HFF-Myc (cell line): ENCODE results near the gene ERAS.

Experiments used
- DNase-seq: peaks from one replicate; pipeline ENCODE4 v3.0.0-alpha.2; 2011; ENCODE audit warnings: low read depth; ENCODE audit errors: extremely low read depth
- H3K4me3 ChIP-seq: replicated peaks from 2 replicates; pipeline ENCODE4 v1.5.1; 2011; ENCODE audit warnings: low read depth, mild to moderate bottlenecking, control low read depth, low read length
- CTCF ChIP-seq: IDR thresholded peaks from 2 replicates; pipeline ENCODE4 v1.5.1; 2012; ENCODE audit warnings: mild to moderate bottlenecking, low read depth, low read length, control low read depth; ENCODE audit errors: missing control alignments

Gene ERAS

DNA sequence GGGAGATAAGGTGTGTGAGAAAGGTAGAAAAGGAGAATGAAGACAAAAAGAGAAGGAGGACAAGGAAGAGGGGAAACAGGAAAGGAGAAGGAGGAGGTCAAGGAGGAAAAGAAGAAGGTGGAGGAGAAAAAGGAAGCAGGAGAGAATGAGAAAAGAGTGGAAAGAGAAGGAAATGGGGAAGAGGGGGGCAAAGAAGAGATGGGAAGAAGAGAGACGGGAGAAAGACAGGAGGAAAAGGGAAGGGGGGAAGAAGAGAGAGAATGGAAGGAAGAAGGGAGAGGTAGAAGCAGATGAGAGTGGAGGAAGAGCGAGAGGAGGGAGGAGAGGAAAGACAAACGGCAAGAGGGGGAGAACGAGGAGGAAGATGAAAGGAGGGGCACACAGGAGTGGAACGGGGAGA lies 35.8 kb upstream of the ERAS start:
- no peak for TF ChIP-seq CTCF
- no peak overlapping the region for H3K4me3 ChIP-seq
- DNase-seq: no peak

- no peak for TF ChIP-seq CTCF
- no peak for DNase-seq
- H3K4me3 ChIP-seq: no peak overlapping the region
Observed at GRCh38 chrX:48791063-48791820, 35.1 kb upstream of the ERAS start.

GRCh38 chrX:48792219-48792618 lies 34.1 kb upstream of the ERAS start:
- no peak overlapping the region for H3K4me3 ChIP-seq
- no peak for TF ChIP-seq CTCF
- DNase-seq: no peak

GRCh38 chrX:48793935-48794334 lies 32.4 kb upstream of the ERAS start:
- no peak for TF ChIP-seq CTCF
- DNase-seq: no peak
- no peak overlapping the region for H3K4me3 ChIP-seq

DNA sequence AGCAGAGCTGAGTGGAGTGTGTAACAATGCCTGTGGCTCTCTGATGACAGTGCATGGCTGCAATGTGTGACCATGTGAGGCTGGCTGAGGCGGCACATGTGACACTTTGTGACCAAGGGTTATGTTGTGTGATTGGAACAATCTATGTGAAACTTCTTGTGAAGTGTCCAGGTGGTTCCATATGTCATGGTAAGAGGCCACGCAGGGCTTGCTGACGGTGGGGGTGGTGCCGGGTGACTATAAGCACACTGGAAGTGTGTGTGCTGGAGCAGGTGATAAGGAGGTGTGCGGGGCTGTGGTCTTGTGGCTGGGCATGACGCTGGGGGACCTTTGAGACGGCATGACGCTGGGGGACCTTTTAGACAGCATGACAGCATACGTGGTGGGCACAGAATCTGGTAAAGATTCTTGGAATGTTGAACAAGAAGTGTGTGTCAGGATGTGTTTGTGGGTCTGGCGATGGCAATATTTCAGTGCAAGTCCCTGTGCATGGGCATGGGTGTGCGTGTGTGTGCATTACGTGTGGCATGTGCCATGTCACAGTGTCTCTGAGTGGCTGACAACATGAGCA lies 31.9 kb upstream of the ERAS start:
- no peak for DNase-seq
- no peak for TF ChIP-seq CTCF
- H3K4me3 ChIP-seq: no peak overlapping the region

DNA sequence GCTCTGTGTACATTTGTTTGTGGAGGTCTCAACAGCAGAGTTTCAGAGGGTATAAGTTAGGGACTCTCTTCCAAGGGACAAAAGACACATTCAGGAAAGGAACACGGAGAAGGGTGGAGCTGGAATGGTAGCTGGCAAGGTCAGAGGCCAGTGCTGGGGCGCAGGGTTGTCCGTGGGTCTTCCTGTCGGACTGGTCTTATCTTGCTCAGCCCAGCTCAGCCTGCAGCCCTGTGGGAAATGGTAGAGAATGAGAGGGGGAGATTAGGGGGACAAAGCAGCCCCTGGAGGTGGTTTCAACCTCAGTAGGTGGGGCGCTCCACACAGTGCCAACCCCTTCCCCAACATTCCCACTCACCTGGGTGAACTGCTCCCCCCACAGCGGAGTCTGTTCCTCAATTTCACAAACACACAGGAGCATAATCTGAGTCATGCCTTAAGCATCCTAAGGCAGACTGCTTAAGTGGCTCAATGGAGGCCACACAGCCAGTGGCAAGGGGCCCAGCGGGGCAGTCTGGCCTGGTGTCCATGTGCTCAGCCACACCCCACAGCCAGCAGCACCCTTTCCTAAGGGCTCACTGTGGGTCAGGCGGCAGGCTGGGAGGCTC lies 31.3 kb upstream of the ERAS start:
- peak; percentile 14 for DNase-seq
- H3K4me3 ChIP-seq: no peak overlapping the region

More for the DNA sequence above, 31.3 kb upstream of the ERAS start:
- no peak for TF ChIP-seq CTCF
